H1 (cell line): Measurements from ENCODE around the gene TMPRSS13. TPM values are rescaled to one million over a fixed set of nuclear protein-coding genes. Genes with fewer than 3 reads are reported as not detected.

Experiments
- CTCF ChIA-PET: fragments of 300-600 bp; sonication (Branson Sonifier 250); formaldehyde crosslinking; loops from one replicate; lab custom pipeline; 2021; ENCODE audit not compliant: partially characterized antibody; lab: Charles Lee
- POLR2A ChIA-PET: fragments of 300-600 bp; sonication (Branson Sonifier 250); formaldehyde crosslinking; loops from one replicate; lab custom pipeline; 2021; ENCODE audit warnings: inconsistent platforms; ENCODE audit not compliant: partially characterized antibody; lab: Charles Lee
- DNase-seq, 2 experiments: peaks; one replicate each; pipeline versions ENCODE4 v3.0.0 to v3.0.0-alpha.2; 2010 to 2022; ENCODE audit warnings: low spot score in 2 of 2, low read depth in 1 of 2, mixed read lengths in 1 of 2
- FAIRE-seq: peaks from 2 replicates; lab custom pipeline; 2011; peaks lifted over from hg19 to GRCh38; lab: Jason Lieb, UNC
- H2AFZ ChIP-seq: 2 replicates; pipeline ENCODE4 v1.8.1; 2012; ENCODE audit warnings: low read length, inconsistent platforms
- H2AK5ac ChIP-seq: 2 replicates; pipeline ENCODE4 v1.6.1; 2013; ENCODE audit warnings: low read depth, low read length
- H2BK120ac ChIP-seq: replicated peaks from 2 replicates; pipeline ENCODE3; 2013; ENCODE audit warnings: low read depth, low read length, inconsistent platforms
- H2BK12ac ChIP-seq: 2 replicates; pipeline ENCODE4 v1.6.1; 2013; ENCODE audit warnings: low read depth, low read length
- H2BK15ac ChIP-seq: 2 replicates; pipeline ENCODE4 v1.6.1; 2013; ENCODE audit warnings: low read length
- H2BK20ac ChIP-seq: 2 replicates; pipeline ENCODE4 v1.6.1; 2013; ENCODE audit warnings: low read length
- H2BK5ac ChIP-seq: 2 replicates; pipeline ENCODE4 v1.6.1; 2013; ENCODE audit warnings: low read depth, low read length
- H3K14ac ChIP-seq: 2 replicates; pipeline ENCODE4 v1.6.1; 2013; ENCODE audit warnings: inconsistent platforms; ENCODE audit not compliant: insufficient read length
- H3K18ac ChIP-seq: 2 replicates; pipeline ENCODE4 v1.6.1; 2013; ENCODE audit warnings: low read length; ENCODE audit errors: extremely low read depth
- H3K23ac ChIP-seq: 2 replicates; pipeline ENCODE4 v1.6.1; 2013; ENCODE audit warnings: inconsistent platforms; ENCODE audit not compliant: insufficient read length
- H3K23me2 ChIP-seq: 2 replicates; pipeline ENCODE4 v1.6.1; 2013; ENCODE audit warnings: low read depth, low read length
- H3K27ac ChIP-seq: 2 replicates; pipeline ENCODE4 v1.6.1; 2011; ENCODE audit warnings: low read depth, low read length, inconsistent platforms
- H3K27me3 ChIP-seq, 4 experiments: replicated peaks in 1 of 4; 1 replicate in 1 of 4; 2 replicates in 3 of 4; pipeline versions ENCODE4 v1.6.1 to v1.8.1; 2011 to 2013; ENCODE audit warnings: low read length in 3 of 4, mild to moderate bottlenecking in 3 of 4, inconsistent platforms in 2 of 4, mixed read lengths in 2 of 4, moderate library complexity in 1 of 4; ENCODE audit not compliant: control insufficient read depth in 3 of 4, insufficient read depth in 3 of 4; ENCODE audit errors: extremely low read depth in 1 of 4
- H3K36me3 ChIP-seq, 4 experiments: 2 replicates each; pipeline versions ENCODE4 v1.6.1 to v1.8.1; 2011 to 2013; ENCODE audit warnings: mild to moderate bottlenecking in 4 of 4, low read length in 3 of 4, moderate library complexity in 2 of 4, control low read depth in 1 of 4, inconsistent platforms in 1 of 4; ENCODE audit not compliant: insufficient read depth in 4 of 4, control insufficient read depth in 2 of 4
- H3K4ac ChIP-seq: replicated peaks from 2 replicates; pipeline ENCODE3; 2013; ENCODE audit warnings: low read length, low read depth, mixed read lengths, inconsistent platforms; ENCODE audit not compliant: insufficient read length
- H3K4me1 ChIP-seq, 4 experiments: replicated peaks in 1 of 4; 1 replicate in 1 of 4; 2 replicates in 3 of 4; pipeline versions ENCODE4 v1.6.1 to v1.8.1; 2011 to 2013; ENCODE audit warnings: low read length in 3 of 4, inconsistent platforms in 2 of 4, mixed read lengths in 1 of 4; ENCODE audit not compliant: insufficient read depth in 4 of 4, control insufficient read depth in 3 of 4
- H3K4me2 ChIP-seq, 2 experiments: 2 replicates each; pipeline versions ENCODE4 v1.6.1 to v1.8.1; 2011 to 2013; ENCODE audit warnings: low read depth in 2 of 2, low read length in 2 of 2, control low read depth in 1 of 2, inconsistent platforms in 1 of 2, mild to moderate bottlenecking in 1 of 2; ENCODE audit not compliant: insufficient read depth in 1 of 2
- H3K4me3 ChIP-seq, 4 experiments: fragments of 200-600, 300-600 bp in 1 of 4; sonication (generic), shearing (Covaris generic), sonication (Bioruptor Twin) in 1 of 4; 2 replicates each; pipeline versions ENCODE4 v1.5.1 to v1.8.1; 2011 to 2016; ENCODE audit warnings: low read length in 4 of 4, low read depth in 3 of 4, control low read depth in 2 of 4, inconsistent platforms in 2 of 4, mild to moderate bottlenecking in 2 of 4, mixed read lengths in 1 of 4, moderate library complexity in 1 of 4; ENCODE audit not compliant: insufficient read depth in 2 of 4; ENCODE audit errors: extremely low read depth in 1 of 4
- H3K56ac ChIP-seq: replicated peaks from 2 replicates; pipeline ENCODE3; 2013; ENCODE audit warnings: low read depth, mild to moderate bottlenecking, mixed read lengths, low read length, inconsistent platforms; ENCODE audit not compliant: insufficient read length
- H3K79me1 ChIP-seq: 2 replicates; pipeline ENCODE4 v1.6.1; 2013; ENCODE audit warnings: low read depth, low read length, control low read depth
- H3K79me2 ChIP-seq, 2 experiments: 2 replicates each; pipeline versions ENCODE4 v1.6.1 to v1.8.1; 2012 to 2013; ENCODE audit warnings: low read length in 2 of 2, mild to moderate bottlenecking in 2 of 2, inconsistent platforms in 1 of 2; ENCODE audit not compliant: insufficient read depth in 2 of 2, control insufficient read depth in 1 of 2
- H3K9ac ChIP-seq, 4 experiments: replicated peaks in 1 of 4; 1 replicate in 1 of 4; 2 replicates in 3 of 4; pipeline versions ENCODE4 v1.6.1 to v1.8.1; 2011 to 2013; ENCODE audit warnings: low read depth in 3 of 4, low read length in 3 of 4, control low read depth in 2 of 4, mild to moderate bottlenecking in 2 of 4, moderate library complexity in 2 of 4, inconsistent platforms in 1 of 4; ENCODE audit errors: extremely low read depth in 1 of 4
- H3K9me3 ChIP-seq, 2 experiments: 2 replicates each; pipeline versions ENCODE4 v1.6.1 to v1.8.1; 2012 to 2013; ENCODE audit warnings: mild to moderate bottlenecking in 2 of 2, moderate library complexity in 2 of 2, control low read depth in 1 of 2, inconsistent platforms in 1 of 2, low read depth in 1 of 2, low read length in 1 of 2, mixed read lengths in 1 of 2; ENCODE audit not compliant: insufficient read depth in 2 of 2
- H4K20me1 ChIP-seq, 2 experiments: replicated peaks in 1 of 2; 2 replicates each; pipeline versions ENCODE3 to v1.8.1; 2011 to 2013; ENCODE audit warnings: inconsistent platforms in 2 of 2, low read length in 2 of 2, mild to moderate bottlenecking in 1 of 2; ENCODE audit not compliant: insufficient read depth in 2 of 2, control insufficient read depth in 1 of 2
- H4K5ac ChIP-seq: 2 replicates; pipeline ENCODE4 v1.6.1; 2013; ENCODE audit warnings: low read length, low read depth, mixed read lengths, inconsistent platforms; ENCODE audit not compliant: insufficient read length
- H4K8ac ChIP-seq: 2 replicates; pipeline ENCODE4 v1.8.0; 2013; ENCODE audit warnings: mild to moderate bottlenecking, moderate library complexity, low read length, inconsistent platforms; ENCODE audit not compliant: insufficient read depth; ENCODE audit errors: extremely low read depth
- H4K91ac ChIP-seq: replicated peaks from 2 replicates; pipeline ENCODE3; 2013; ENCODE audit warnings: low read length, mixed read lengths, inconsistent platforms; ENCODE audit not compliant: insufficient read length
- PHF8 ChIP-seq: fragments of 200-600 bp; sonication (generic); conservative IDR thresholded peaks from 2 replicates; pipeline ENCODE4 v1.7.1; 2012; ENCODE audit warnings: low read depth, mild to moderate bottlenecking, inconsistent platforms, low read length, moderate library complexity
- POU5F1 ChIP-seq: IDR thresholded peaks from 2 replicates; pipeline ENCODE4 v1.6.1; 2011; ENCODE audit warnings: low read depth, mild to moderate bottlenecking, low read length, moderate library complexity
- WGBS, 2 experiments: shearing (Covaris generic) in 1 of 2; methylation state at CpG; one replicate each; pipeline versions ENCODE4 v1.1.6 to v1.1.7; 2013 to 2015; ENCODE audit warnings: low lambda C conversion rate in 2 of 2, mixed read lengths in 2 of 2, inconsistent platforms in 1 of 2, low coverage in 1 of 2, missing lambda C conversion rate in 1 of 2; ENCODE audit not compliant: insufficient replicate concordance in 2 of 2, insufficient coverage in 1 of 2, insufficient read length in 1 of 2; ENCODE audit errors: extremely low coverage in 1 of 2, missing lambda C conversion rate in 1 of 2; 5-methylcytosine and 5-hydroxymethylcytosine counted together
- polyA plus RNA-seq, 7 experiments: library from polyadenylated mRNA; depleted of rRNA in 3 of 7; stranded (reverse) in 5 of 7; unstranded in 2 of 7; fragments of >200 nt in 5 of 7; fragments of 200-250 nt in 2 of 7; gene quantifications; 1 replicate in 5 of 7; 2 replicates in 1 of 7; 4 replicates in 1 of 7; pipeline versions ENCODE4 v1.2.1 to v1.2.3, GENCODE V29; 2011 to 2013; ENCODE audit warnings: missing spikeins in 2 of 7, mixed read lengths in 2 of 7
- total RNA-seq: library from RNA; stranded (reverse); fragmentation: NEBNext Ultra II Directional; extraction: Animal tissue kit (Norgen Biotek cat#: 25700); gene quantifications from 2 replicates; pipeline ENCODE4 v1.2.1, GENCODE V29; 2021

The TMPRSS13 gene
- total and polyA plus RNA-seq, 2 of the 8 experiments (the other 6 are each of a cell fraction or from before 2014, with no cell fraction given) = 0.61 to 0.79 TPM

- peaks cover 25% of the 10 kb centered on the region for H3K23me2 ChIP-seq
- H2BK20ac ChIP-seq = no peak overlapping the region
- no peak overlapping the region for H3K18ac ChIP-seq
- WGBS, 2 experiments = 88% methylated on average over 6 of the region's 6 CpGs; no CpG with 5 or more reads in 1 of the 2 experiments
- no peak for FAIRE-seq
- no peak overlapping the region for H3K4me3 ChIP-seq
- no peak overlapping the region for H2BK5ac ChIP-seq
- H3K23ac ChIP-seq = no peak overlapping the region
- no peak overlapping the region for H2AFZ ChIP-seq
- peaks cover 2 to 6% of the 10 kb centered on the region in 2 experiments for H4K20me1 ChIP-seq
- H3K27me3 ChIP-seq = peaks cover 0 to 17% (median 15%) of the 10 kb centered on the region in 4 experiments; a peak in 5 of 7 replicates
- no peak overlapping the region for H3K14ac ChIP-seq
- peaks cover 4% of the 10 kb centered on the region; the same call in 1 of the 2 replicates for H3K79me1 ChIP-seq
- no peak overlapping the region for H3K27ac ChIP-seq
- H3K4me2 ChIP-seq = no peak overlapping the region; a peak in 1 of 4 replicates
- no peak overlapping the region for H2BK12ac ChIP-seq
- no peak overlapping the region for H3K4ac ChIP-seq
- peaks cover 0 to 10% of the 10 kb centered on the region in 2 experiments; a peak in 1 of 4 replicates for H3K79me2 ChIP-seq
- ChIA-PET POLR2A (no interaction called here), CTCF (interaction anchor here (1.1 to 4.7 kb wide), 11 partner anchors 13 to 452 kb away, joined by 3 to 30 read pairs (median 6); no protein-coding TSS in a partner anchor)
- no peaks in the 10 kb centered on the region for H3K36me3 ChIP-seq
- no peak overlapping the region for H3K9ac ChIP-seq
- no peak overlapping the region for H4K5ac ChIP-seq
- H4K8ac ChIP-seq = no peak overlapping the region
- H3K56ac ChIP-seq = no peak overlapping the region
- no peak overlapping the region; the same call in 1 of the 2 replicates for H2BK15ac ChIP-seq
- no peaks in the 10 kb centered on the region for H3K9me3 ChIP-seq
- peaks cover 13 to 27% (median 21%) of the 10 kb centered on the region in 4 experiments for H3K4me1 ChIP-seq
- no peak overlapping the region for H4K91ac ChIP-seq
- DNase-seq = no peak
- no peak overlapping the region for H2BK120ac ChIP-seq
- H2AK5ac ChIP-seq = no peak overlapping the region
- TF ChIP-seq PHF8 (no peak), POU5F1 (no peak)
Observed at GRCh38 chr11:117878314-117878938, 50.8 kb downstream of the TMPRSS13 start.
